HG02885 (cell line): Measurements from ENCODE around the gene DLGAP5.

ENCODE experiments used
- ATAC-seq: cut with Tn5 transposase; IDR thresholded peaks from one replicate; pipeline ENCODE4 v1.9.1; 2021; ENCODE audit warnings: mild to moderate bottlenecking; ENCODE audit not compliant: unreplicated experiment, poor library complexity

The DLGAP5 gene

GRCh38 chr14:55131370-55132137, 59.8 kb downstream of the DLGAP5 start:
- ATAC-seq: no peak

- no peak for ATAC-seq
Observed at GRCh38 chr14:55130196-55130550, 61.2 kb downstream of the DLGAP5 start.

GRCh38 chr14:55129428-55130195, 61.8 kb downstream of the DLGAP5 start:
- peak; percentile 66 for ATAC-seq

GRCh38 chr14:55129086-55129427, 62.3 kb downstream of the DLGAP5 start, which contains the start of gene LGALS3:
Gene LGALS3, plus strand, starts transcription at chr14:55129252. Its CDS starts 8,122 bp downstream, at chr14:55137374.
- ATAC-seq: peak; percentile 78

GRCh38 chr14:55128386-55129085, 62.8 kb downstream of the DLGAP5 start:
- no peak for ATAC-seq

GRCh38 chr14:55127460-55127951, 63.9 kb downstream of the DLGAP5 start:
- no peak for ATAC-seq

GRCh38 chr14:55126932-55127459, 64.4 kb downstream of the DLGAP5 start:
- no peak for ATAC-seq

- ATAC-seq: no peak
Observed at GRCh38 chr14:55126034-55126433, 65.4 kb downstream of the DLGAP5 start.

- ATAC-seq: no peak
Observed at GRCh38 chr14:55125403-55125802, 66.0 kb downstream of the DLGAP5 start.

- ATAC-seq: no peak
Observed at GRCh38 chr14:55124774-55125386, 66.5 kb downstream of the DLGAP5 start.

GRCh38 chr14:55123852-55124639, 67.3 kb downstream of the DLGAP5 start:
- ATAC-seq: no peak

GRCh38 chr14:55123101-55123500, 68.3 kb downstream of the DLGAP5 start:
- no peak for ATAC-seq

GRCh38 chr14:55122440-55122986, 68.9 kb downstream of the DLGAP5 start:
- no peak for ATAC-seq

- no peak for ATAC-seq
Observed at GRCh38 chr14:55121628-55122439, 69.6 kb downstream of the DLGAP5 start.

GRCh38 chr14:55120571-55121495, 70.6 kb downstream of the DLGAP5 start:
- ATAC-seq: no peak

GRCh38 chr14:55118761-55119160, 72.6 kb downstream of the DLGAP5 start:
- ATAC-seq: no peak

- no peak for ATAC-seq
Observed at GRCh38 chr14:55117803-55118441, 73.5 kb downstream of the DLGAP5 start.
